B cell (primary cell): ENCODE results near the gene TBX1. TPM values are rescaled to one million over a fixed set of nuclear protein-coding genes. Genes with fewer than 3 reads are reported as not detected.

Experiments used
- ATAC-seq: fragments of 200-7000 bp; cut with Tn5 transposase; one replicate; pipeline ENCODE4 v1.10.0; 2021; ENCODE audit warnings: low read depth, mild to moderate bottlenecking, moderate number of reproducible peaks, moderate library complexity
- CTCF ChIA-PET: fragments of 350-600 bp; sonication (Branson Sonifier 250); formaldehyde crosslinking; loops from one replicate; lab custom pipeline; 2021; ENCODE audit warnings: antibody characterized with exemption, inconsistent platforms; lab: Charles Lee
- POLR2A ChIA-PET: fragments of 350-600 bp; sonication (Branson Sonifier 250); formaldehyde crosslinking; loops from one replicate; lab custom pipeline; 2021; ENCODE audit warnings: antibody characterized with exemption; lab: Charles Lee
- DNase-seq: peaks from one replicate; pipeline ENCODE4 v3.0.0; 2013
- H2AFZ ChIP-seq: 2 replicates; pipeline ENCODE4 v1.6.1; 2012; ENCODE audit warnings: mild to moderate bottlenecking, low read depth, low read length; ENCODE audit not compliant: insufficient read depth, poor library complexity, severe bottlenecking
- H3K27ac ChIP-seq, 2 donors: 1 replicate in 1 of 2; 2 replicates in 1 of 2; pipeline ENCODE4 v1.5.1; 2012 to 2013; ENCODE audit warnings: low read length in 2 of 2, mild to moderate bottlenecking in 2 of 2, moderate library complexity in 1 of 2
- H3K27me3 ChIP-seq, 4 experiments: fragments of 200-600 bp in 1 of 4; sonication (generic) in 1 of 4; replicated peaks in 1 of 4; 1 replicate in 2 of 4; 2 replicates in 2 of 4; pipeline versions ENCODE4 v1.6.1 to v1.7.0; 2013 to 2016; ENCODE audit warnings: low read length in 3 of 4, mild to moderate bottlenecking in 2 of 4, mixed read lengths in 1 of 4, moderate library complexity in 1 of 4; ENCODE audit not compliant: insufficient read depth in 4 of 4, control insufficient read depth in 3 of 4; ENCODE audit errors: control extremely low read depth in 1 of 4
- H3K36me3 ChIP-seq, 2 experiments: replicated peaks in 1 of 2; 1 replicate in 1 of 2; 2 replicates in 1 of 2; pipeline versions ENCODE4 v1.6.1 to v1.7.1; 2013; ENCODE audit warnings: low read length in 1 of 2; ENCODE audit not compliant: insufficient read depth in 2 of 2, control insufficient read depth in 1 of 2; ENCODE audit errors: control extremely low read depth in 1 of 2, extremely low read depth in 1 of 2
- H3K4me1 ChIP-seq, 2 donors: fragments of 200-600 bp in 1 of 2; sonication (generic) in 1 of 2; 1 replicate in 1 of 2; 2 replicates in 1 of 2; pipeline versions ENCODE4 v1.5.1 to v1.6.1; 2013 to 2017; ENCODE audit warnings: low read length in 2 of 2; ENCODE audit not compliant: control insufficient read depth in 2 of 2, insufficient read depth in 2 of 2
- H3K4me2 ChIP-seq: replicated peaks from 2 replicates; pipeline ENCODE3; 2012; ENCODE audit warnings: mild to moderate bottlenecking, low read depth, low read length; ENCODE audit not compliant: poor library complexity, severe bottlenecking
- H3K4me3 ChIP-seq, 5 experiments: fragments of 200-600 bp in 1 of 5; sonication (generic) in 1 of 5; 1 replicate in 3 of 5; 2 replicates in 2 of 5; pipeline versions ENCODE4 v1.5.1 to v1.7.0; 2011 to 2016; ENCODE audit warnings: low read length in 4 of 5, mild to moderate bottlenecking in 4 of 5, low read depth in 2 of 5, control low read depth in 1 of 5, moderate library complexity in 1 of 5; ENCODE audit not compliant: insufficient read depth in 1 of 5; ENCODE audit errors: control extremely low read depth in 1 of 5, extremely low read depth in 1 of 5
- H3K79me2 ChIP-seq: fragments of 200-600 bp; sonication (generic); one replicate; pipeline ENCODE4 v1.6.0; 2016; ENCODE audit warnings: low read length; ENCODE audit not compliant: control insufficient read depth, insufficient read depth
- H3K9ac ChIP-seq: fragments of 200-600 bp; sonication (generic); 2 replicates; pipeline ENCODE4 v1.6.1; 2017; ENCODE audit warnings: mild to moderate bottlenecking, low read length, moderate library complexity
- H3K9me3 ChIP-seq, 3 donors: one replicate each; pipeline versions ENCODE4 v1.6.1 to v1.7.1; 2013; ENCODE audit warnings: low read length in 2 of 3; ENCODE audit not compliant: control insufficient read depth in 2 of 3, insufficient read depth in 1 of 3; ENCODE audit errors: control extremely low read depth in 1 of 3
- H4K20me1 ChIP-seq: 2 replicates; pipeline ENCODE4 v1.6.0; 2012; ENCODE audit warnings: mild to moderate bottlenecking, low read length; ENCODE audit not compliant: insufficient read depth, control insufficient read depth, poor library complexity, severe bottlenecking
- H3K27ac Mint-ChIP-seq: one replicate; pipeline ENCODE4 v1.8.0; 2021; ENCODE audit warnings: mixed read lengths
- H3K27me3 Mint-ChIP-seq: one replicate; pipeline ENCODE4 v1.8.0; 2021; ENCODE audit warnings: mixed read lengths
- H3K4me1 Mint-ChIP-seq: one replicate; pipeline ENCODE4 v1.8.0; 2021; ENCODE audit warnings: mixed read lengths
- H3K4me3 Mint-ChIP-seq: one replicate; pipeline ENCODE4 v1.8.0; 2021; ENCODE audit warnings: mixed read lengths
- H3K9me3 Mint-ChIP-seq: one replicate; pipeline ENCODE4 v1.8.0; 2022; ENCODE audit warnings: mixed read lengths; ENCODE audit not compliant: insufficient read depth
- EZH2 ChIP-seq: IDR thresholded peaks from 2 replicates; pipeline ENCODE4 v1.6.1; 2012; ENCODE audit warnings: borderline replicate concordance, low read depth, mild to moderate bottlenecking, moderate library complexity, low read length; ENCODE audit not compliant: insufficient read depth, poor library complexity, severe bottlenecking
- WGBS: methylation state at CpG from one replicate; pipeline ENCODE4 v1.1.5; 2013; ENCODE audit warnings: missing lambda C conversion rate; ENCODE audit not compliant: insufficient coverage; 5-methylcytosine and 5-hydroxymethylcytosine counted together
- intact Hi-C: fragments of 100-400 bp; cut with micrococcal nuclease; formaldehyde crosslinking; loops from one replicate; pipeline ENCODE4 v1.10.0; 2022
- polyA plus RNA-seq: library from polyadenylated mRNA; depleted of rRNA; stranded (reverse); fragments of >200 nt; gene quantifications from 2 replicates; pipeline ENCODE4 v1.2.3, GENCODE V29; 2012
- total RNA-seq, 2 donors: library from RNA; stranded (reverse); fragments of 120-200 nt in 1 of 2; gene quantifications; 1 replicate in 1 of 2; 2 replicates in 1 of 2; pipeline versions ENCODE4 v1.2.3 to v1.2.4, GENCODE V29; 2013 to 2022
- TF ChIP-seq, protein P1 (sequence below): fragments of 200-600 bp; IDR thresholded peaks from one replicate; pipeline ENCODE4 v1.8.0; 2022; ENCODE audit warnings: antibody characterized with exemption, mild to moderate bottlenecking

The TBX1 gene
- total and polyA plus RNA-seq, 2 donors (not counting 1 experiment from before 2014, with no cell fraction given): not detected

GRCh38 chr22:19732403-19733113, 28.0 kb upstream of the TBX1 start:
- TF ChIP-seq, protein P1, sequence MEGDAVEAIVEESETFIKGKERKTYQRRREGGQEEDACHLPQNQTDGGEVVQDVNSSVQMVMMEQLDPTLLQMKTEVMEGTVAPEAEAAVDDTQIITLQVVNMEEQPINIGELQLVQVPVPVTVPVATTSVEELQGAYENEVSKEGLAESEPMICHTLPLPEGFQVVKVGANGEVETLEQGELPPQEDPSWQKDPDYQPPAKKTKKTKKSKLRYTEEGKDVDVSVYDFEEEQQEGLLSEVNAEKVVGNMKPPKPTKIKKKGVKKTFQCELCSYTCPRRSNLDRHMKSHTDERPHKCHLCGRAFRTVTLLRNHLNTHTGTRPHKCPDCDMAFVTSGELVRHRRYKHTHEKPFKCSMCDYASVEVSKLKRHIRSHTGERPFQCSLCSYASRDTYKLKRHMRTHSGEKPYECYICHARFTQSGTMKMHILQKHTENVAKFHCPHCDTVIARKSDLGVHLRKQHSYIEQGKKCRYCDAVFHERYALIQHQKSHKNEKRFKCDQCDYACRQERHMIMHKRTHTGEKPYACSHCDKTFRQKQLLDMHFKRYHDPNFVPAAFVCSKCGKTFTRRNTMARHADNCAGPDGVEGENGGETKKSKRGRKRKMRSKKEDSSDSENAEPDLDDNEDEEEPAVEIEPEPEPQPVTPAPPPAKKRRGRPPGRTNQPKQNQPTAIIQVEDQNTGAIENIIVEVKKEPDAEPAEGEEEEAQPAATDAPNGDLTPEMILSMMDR: no peak
- TF ChIP-seq EZH2: no peak
- no peak overlapping the region for H3K4me3 Mint-ChIP-seq
- no peaks in the 10 kb centered on the region for H3K9me3 Mint-ChIP-seq
- Histone ChIP-seq H2AFZ (no peak overlapping the region), H3K79me2 (no peaks in the 10 kb centered on the region), H3K9me3 (no peaks in the 10 kb centered on the region), H3K4me3 (no peak overlapping the region), H4K20me1 (no peaks in the 10 kb centered on the region), H3K36me3 (no peaks in the 10 kb centered on the region), H3K27ac (no peak overlapping the region), H3K9ac (no peak overlapping the region), H3K4me2 (no peak overlapping the region), H3K4me1 (peaks cover 6 to 9% of the 10 kb centered on the region in 2 donors), H3K27me3 (peaks cover 0 to 9% (median 0%) of the 10 kb centered on the region in 4 experiments)
- ATAC-seq (no peak), DNase-seq (no peak)
- intact Hi-C loops: no loop called here
- peaks cover 2% of the 10 kb centered on the region for H3K4me1 Mint-ChIP-seq
- peaks cover 3% of the 10 kb centered on the region for H3K27me3 Mint-ChIP-seq
- CTCF ChIA-PET: interaction anchor here (0.9 to 6.6 kb wide), 7 partner anchors 9 to 215 kb away, joined by 3 to 210 read pairs (median 3); no protein-coding TSS in a partner anchor
- no peak overlapping the region for H3K27ac Mint-ChIP-seq
- 86% methylated on average over 8 of the region's 10 CpGs for WGBS
- POLR2A ChIA-PET: no interaction called here

GRCh38 chr22:19733755-19734154, 26.8 kb upstream of the TBX1 start:
- whole genome bisulfite sequencing: 93% methylated on average over 5 of the region's 5 CpGs
- DNase-seq (no peak), ATAC-seq (no peak)
- Histone ChIP-seq H3K27me3 (peaks cover 0 to 9% (median 0%) of the 10 kb centered on the region in 4 experiments), H3K9ac (no peak overlapping the region), H3K9me3 (no peaks in the 10 kb centered on the region), H3K4me2 (no peak overlapping the region), H4K20me1 (no peaks in the 10 kb centered on the region), H3K79me2 (no peaks in the 10 kb centered on the region), H2AFZ (no peak overlapping the region), H3K4me3 (no peak overlapping the region), H3K4me1 (peaks cover 6 to 9% of the 10 kb centered on the region in 2 donors), H3K36me3 (no peaks in the 10 kb centered on the region), H3K27ac (no peak overlapping the region)
- no peak overlapping the region for H3K27ac Mint-ChIP-seq
- POLR2A ChIA-PET: no interaction called here
- H3K27me3 Mint-ChIP-seq: peaks cover 3% of the 10 kb centered on the region
- H3K9me3 Mint-ChIP-seq: no peaks in the 10 kb centered on the region
- H3K4me1 Mint-ChIP-seq: peaks cover 2% of the 10 kb centered on the region
- intact Hi-C loops: no loop called here
- no peak for TF ChIP-seq EZH2
- TF ChIP-seq, protein P1: no peak
- H3K4me3 Mint-ChIP-seq: no peak overlapping the region
- CTCF ChIA-PET: interaction anchor here (1.0 to 6.6 kb wide), 3 partner anchors 8 to 179 kb away, joined by 3 to 210 read pairs (median 3); no protein-coding TSS in a partner anchor
